Endothelial cell of umbilical vein (primary cell): Measurements from ENCODE around the gene SLC9A3. TPM values are rescaled to one million over a fixed set of nuclear protein-coding genes. Genes with fewer than 3 reads are reported as not detected.

Experiments
- BruUV-seq: library from RNA; stranded (reverse); fragments of 400-500 nt; replicated peaks from 2 replicates; lab custom pipeline; 2021; lab: Mats Ljungman, UMichigan
- CTCF ChIA-PET: fragments of 300-600, 350-600 bp; sonication (Branson Sonifier 250); formaldehyde crosslinking; loops from one replicate; lab custom pipeline; 2021; ENCODE audit warnings: antibody characterized with exemption, inconsistent platforms; lab: Charles Lee
- POLR2A ChIA-PET: fragments of 300-600, 350-600 bp; sonication (Branson Sonifier 250); formaldehyde crosslinking; loops from one replicate; lab custom pipeline; 2021; ENCODE audit warnings: antibody characterized with exemption, inconsistent platforms; lab: Charles Lee
- DNase-seq: peaks from one replicate; pipeline ENCODE4 v3.0.0-alpha.2; 2011; ENCODE audit warnings: low read depth, low spot score
- FAIRE-seq: peaks from 2 replicates; lab custom pipeline; 2011; peaks lifted over from hg19 to GRCh38; lab: Jason Lieb, UNC
- H2AFZ ChIP-seq: 2 replicates; pipeline ENCODE4 v1.6.0; 2012; ENCODE audit warnings: low read depth, low read length, control low read depth, inconsistent platforms
- H3K27ac ChIP-seq: 2 replicates; pipeline ENCODE4 v1.5.1; 2011; ENCODE audit warnings: low read depth, mild to moderate bottlenecking, control low read depth, low read length, moderate library complexity; ENCODE audit not compliant: insufficient read depth
- H3K27me3 ChIP-seq, 2 experiments: 2 replicates each; pipeline versions ENCODE4 v1.6.0 to v1.6.1; 2011; ENCODE audit warnings: low read length in 2 of 2, mixed read lengths in 1 of 2; ENCODE audit not compliant: control insufficient read depth in 2 of 2, insufficient read depth in 2 of 2
- H3K36me3 ChIP-seq, 2 experiments: 2 replicates in 1 of 2; 3 replicates in 1 of 2; pipeline ENCODE4 v1.5.1; 2011; ENCODE audit warnings: low read length in 2 of 2, mild to moderate bottlenecking in 1 of 2, moderate library complexity in 1 of 2; ENCODE audit not compliant: control insufficient read depth in 2 of 2, insufficient read depth in 2 of 2; ENCODE audit errors: extremely low read depth in 1 of 2
- H3K4me1 ChIP-seq: 3 replicates; pipeline ENCODE4 v1.5.1; 2011; ENCODE audit warnings: mild to moderate bottlenecking, low read length; ENCODE audit not compliant: control insufficient read depth, insufficient read depth; ENCODE audit errors: extremely low read depth
- H3K4me2 ChIP-seq: 2 replicates; pipeline ENCODE4 v1.6.1; 2011; ENCODE audit warnings: low read length, control low read depth, mixed read lengths; ENCODE audit not compliant: insufficient read depth
- H3K4me3 ChIP-seq, 3 experiments: fragments of 200-600 bp in 1 of 3; sonication (generic), shearing (Covaris generic) in 1 of 3; replicated peaks in 1 of 3; 2 replicates each; pipeline ENCODE4 v1.5.1; 2011 to 2016; ENCODE audit warnings: control low read depth in 3 of 3, low read length in 3 of 3, mild to moderate bottlenecking in 2 of 3, inconsistent platforms in 1 of 3, low read depth in 1 of 3, moderate library complexity in 1 of 3; ENCODE audit not compliant: insufficient read depth in 1 of 3
- H3K79me2 ChIP-seq: 2 replicates; pipeline ENCODE4 v1.6.0; 2012; ENCODE audit warnings: low read length, inconsistent platforms; ENCODE audit not compliant: control insufficient read depth, insufficient read depth
- H3K9ac ChIP-seq: replicated peaks from 2 replicates; pipeline ENCODE3; 2011; ENCODE audit warnings: low read length, control low read depth; ENCODE audit not compliant: insufficient read depth; ENCODE audit errors: extremely low read depth
- H3K9me1 ChIP-seq: replicated peaks from 3 replicates; pipeline ENCODE4 v1.6.0; 2011; ENCODE audit warnings: mild to moderate bottlenecking, low read length; ENCODE audit not compliant: control insufficient read depth, insufficient read depth; ENCODE audit errors: extremely low read depth
- H3K9me3 ChIP-seq: replicated peaks from 2 replicates; pipeline ENCODE4 v1.5.1; 2012; ENCODE audit warnings: low read length, inconsistent platforms; ENCODE audit not compliant: control insufficient read depth, insufficient read depth
- H4K20me1 ChIP-seq: replicated peaks from 2 replicates; pipeline ENCODE3; 2011; ENCODE audit warnings: mild to moderate bottlenecking, low read length; ENCODE audit not compliant: control insufficient read depth, insufficient read depth; ENCODE audit errors: extremely low read depth
- EZH2 ChIP-seq: IDR thresholded peaks from 2 replicates; pipeline ENCODE4 v1.6.1; 2012; ENCODE audit warnings: borderline replicate concordance, low read depth, mild to moderate bottlenecking, moderate library complexity, low read length, inconsistent platforms; ENCODE audit not compliant: severe bottlenecking
- FOS ChIP-seq: IDR thresholded peaks from 2 replicates; pipeline ENCODE4 v1.6.1; 2011; ENCODE audit warnings: mild to moderate bottlenecking, low read length, moderate library complexity, borderline replicate concordance; ENCODE audit not compliant: insufficient read depth
- GATA2 ChIP-seq: IDR thresholded peaks from 2 replicates; pipeline ENCODE4 v1.7.0; 2011; ENCODE audit warnings: low read depth, mild to moderate bottlenecking, moderate library complexity, mixed read lengths, low read length; ENCODE audit not compliant: insufficient read length, insufficient read depth
- JUN ChIP-seq: IDR thresholded peaks from 2 replicates; pipeline ENCODE4 v1.6.1; 2011; ENCODE audit warnings: borderline replicate concordance, low read depth; ENCODE audit not compliant: insufficient read length, insufficient read depth
- MYC ChIP-seq: IDR thresholded peaks from one replicate; pipeline ENCODE4 v1.6.1; 2011; ENCODE audit warnings: mild to moderate bottlenecking, low read depth, low read length
- POLR2A ChIP-seq: IDR thresholded peaks from 2 replicates; pipeline ENCODE4 v1.6.1; 2012; ENCODE audit warnings: low read depth, mild to moderate bottlenecking, control low read depth, low read length
- POLR2AphosphoS5 ChIP-seq: IDR thresholded peaks from 2 replicates; pipeline ENCODE4 v1.6.1; 2012; ENCODE audit warnings: low read depth, mild to moderate bottlenecking, control low read depth, low read length, moderate library complexity; ENCODE audit not compliant: insufficient read depth
- dilution Hi-C: fragments of 300-500 bp; cut with MboI; formaldehyde crosslinking; loops from one replicate; pipeline ENCODE4 v1.15.0; 2019; ENCODE audit warnings: low sequenced_read_pairs; ENCODE audit not compliant: extremely low pct_ligation_motif_present
- intact Hi-C: fragments of 100-400 bp; cut with micrococcal nuclease; formaldehyde crosslinking; loops from one replicate; pipeline ENCODE4 v1.10.0; 2022
- polyA plus RNA-seq, 4 experiments: library from polyadenylated mRNA; depleted of rRNA in 3 of 4; stranded (reverse) in 3 of 4; unstranded in 1 of 4; fragments of >200 nt; gene quantifications; 2 replicates each; pipeline versions ENCODE4 v1.2.1 to v1.2.3, GENCODE V29; 2011 to 2012; ENCODE audit warnings: missing spikeins in 1 of 4
- total RNA-seq: library from RNA; stranded (reverse); gene quantifications from 2 replicates; pipeline ENCODE4 v1.2.3, GENCODE V29; 2021
- TF ChIP-seq, protein P1 (sequence below): IDR thresholded peaks from 2 replicates; pipeline ENCODE4 v1.6.1; 2011; ENCODE audit not compliant: insufficient read depth, insufficient read length
- TF ChIP-seq, protein P2 (sequence below), 2 donors: IDR thresholded peaks; 1 replicate in 1 of 2; 2 replicates in 1 of 2; pipeline ENCODE4 v1.5.1; 2011; ENCODE audit warnings: low read length in 2 of 2, mild to moderate bottlenecking in 2 of 2, moderate library complexity in 2 of 2, control low read depth in 1 of 2, inconsistent platforms in 1 of 2, low read depth in 1 of 2; ENCODE audit not compliant: insufficient read depth in 1 of 2; ENCODE audit errors: extremely low read depth in 1 of 2

The SLC9A3 gene
- total and polyA plus RNA-seq, 2 donors (not counting 3 experiments of a cell fraction or from before 2014, with no cell fraction given) = 0.79 to 0.82 TPM

DNA sequence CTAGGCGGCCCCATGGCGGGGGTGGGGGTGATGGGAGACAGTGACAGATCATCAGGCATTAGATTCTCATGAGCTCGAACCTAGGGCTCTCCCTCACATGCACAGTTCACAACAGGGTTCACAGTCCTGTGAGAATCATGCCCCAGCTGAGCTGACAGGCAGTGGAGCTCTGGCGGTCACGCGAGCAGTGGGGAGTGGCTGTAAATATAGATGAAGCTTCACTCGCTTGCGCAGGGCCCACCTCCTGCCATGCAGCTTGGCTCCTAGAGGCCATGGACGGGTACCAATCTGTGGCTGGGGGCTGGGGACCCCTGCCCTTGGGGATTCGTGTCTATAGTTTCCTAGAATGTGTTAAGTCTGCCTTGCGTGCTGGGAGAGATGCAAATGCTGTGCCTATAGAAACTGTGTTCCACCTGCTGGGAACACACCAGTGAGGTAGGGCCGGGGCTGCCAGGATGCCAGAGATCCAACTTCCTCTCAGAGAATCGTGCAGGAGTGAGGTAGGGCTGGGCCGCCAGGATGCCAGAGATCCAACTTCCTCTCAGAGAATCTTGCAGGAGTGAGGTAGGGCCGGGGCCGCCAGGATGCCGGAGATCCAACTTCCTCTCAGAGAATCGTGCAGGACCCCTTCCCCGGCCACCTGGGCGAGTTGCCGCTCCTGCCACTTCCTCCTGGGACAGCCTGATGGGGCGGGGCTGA is 95.3 kb downstream of the SLC9A3 start:
- TF ChIP-seq POLR2A (no peak), MYC (no peak), POLR2AphosphoS5 (no peak), EZH2 (no peak), JUN (no peak), GATA2 (no peak), FOS (no peak)
- TF ChIP-seq, protein P1, sequence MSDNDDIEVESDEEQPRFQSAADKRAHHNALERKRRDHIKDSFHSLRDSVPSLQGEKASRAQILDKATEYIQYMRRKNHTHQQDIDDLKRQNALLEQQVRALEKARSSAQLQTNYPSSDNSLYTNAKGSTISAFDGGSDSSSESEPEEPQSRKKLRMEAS = no peak
- TF ChIP-seq, protein P2, sequence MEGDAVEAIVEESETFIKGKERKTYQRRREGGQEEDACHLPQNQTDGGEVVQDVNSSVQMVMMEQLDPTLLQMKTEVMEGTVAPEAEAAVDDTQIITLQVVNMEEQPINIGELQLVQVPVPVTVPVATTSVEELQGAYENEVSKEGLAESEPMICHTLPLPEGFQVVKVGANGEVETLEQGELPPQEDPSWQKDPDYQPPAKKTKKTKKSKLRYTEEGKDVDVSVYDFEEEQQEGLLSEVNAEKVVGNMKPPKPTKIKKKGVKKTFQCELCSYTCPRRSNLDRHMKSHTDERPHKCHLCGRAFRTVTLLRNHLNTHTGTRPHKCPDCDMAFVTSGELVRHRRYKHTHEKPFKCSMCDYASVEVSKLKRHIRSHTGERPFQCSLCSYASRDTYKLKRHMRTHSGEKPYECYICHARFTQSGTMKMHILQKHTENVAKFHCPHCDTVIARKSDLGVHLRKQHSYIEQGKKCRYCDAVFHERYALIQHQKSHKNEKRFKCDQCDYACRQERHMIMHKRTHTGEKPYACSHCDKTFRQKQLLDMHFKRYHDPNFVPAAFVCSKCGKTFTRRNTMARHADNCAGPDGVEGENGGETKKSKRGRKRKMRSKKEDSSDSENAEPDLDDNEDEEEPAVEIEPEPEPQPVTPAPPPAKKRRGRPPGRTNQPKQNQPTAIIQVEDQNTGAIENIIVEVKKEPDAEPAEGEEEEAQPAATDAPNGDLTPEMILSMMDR (IDR thresholded peaks at IDR 0.05; ENCODE audit: extremely low read depth in 1 of 2, insufficient read depth in 1 of 2, low read depth in 1 of 2, low read length in 2 of 2) = no peak
- intact Hi-C loops = no loop called here
- POLR2A ChIA-PET = no interaction called here

More for the DNA sequence above, 95.3 kb downstream of the SLC9A3 start:
- H4K20me1 ChIP-seq = no peaks in the 10 kb centered on the region
- H3K27ac ChIP-seq = no peak overlapping the region
- dilution Hi-C loops = no loop called here
- FAIRE-seq (no peak), DNase-seq (no peak)
- H3K9ac ChIP-seq = no peak overlapping the region
- H2AFZ ChIP-seq = no peak overlapping the region
- no TSS peak for BruUV-seq
- H3K79me2 ChIP-seq = no peaks in the 10 kb centered on the region
- no peak overlapping the region for H3K4me3 ChIP-seq
- H3K9me3 ChIP-seq = no peaks in the 10 kb centered on the region
- H3K9me1 ChIP-seq = no peaks in the 10 kb centered on the region
- H3K4me2 ChIP-seq = no peak overlapping the region
- H3K27me3 ChIP-seq = no peaks in the 10 kb centered on the region
- H3K4me1 ChIP-seq = no peaks in the 10 kb centered on the region
- H3K36me3 ChIP-seq = no peaks in the 10 kb centered on the region
- CTCF ChIA-PET = interaction anchor here (1.2 to 7.1 kb wide), 7 partner anchors 11 to 240 kb away, joined by 3 to 94 read pairs (median 11); partner anchors contain the start of gene AHRR
